ENCODE measurements around the gene CCDC120. TPM values are rescaled to one million over a fixed set of nuclear protein-coding genes. Genes with fewer than 3 reads are reported as not detected.

CCDC120 gene
- total RNA-seq, 1 experiment from 2014 or later = 14.5 TPM

- Histone ChIP-seq H3K9me3 (ENCODE audit: control insufficient read depth, low read depth, low read length) (no peaks in the 10 kb centered on the region), H3K79me2 (ENCODE audit: insufficient read depth, low read length) (no peaks in the 10 kb centered on the region), H3K23ac (ENCODE audit: insufficient read length, low read depth, low read length) (no peak overlapping the region), H3K27ac (ENCODE audit: insufficient read length, low read depth, low read length) (no peak overlapping the region), H2BK12ac (ENCODE audit: insufficient read length, low read depth, low read length) (no peak overlapping the region), H3K4ac (ENCODE audit: low read depth, low read length) (no peak overlapping the region), H2BK15ac (ENCODE audit: low read depth, low read length) (no peak overlapping the region), H3K18ac (ENCODE audit: insufficient read length, low read depth, low read length) (no peak overlapping the region), H3K23me2 (ENCODE audit: insufficient read length, low read depth, low read length, poor library complexity, severe bottlenecking) (no peaks in the 10 kb centered on the region), H2BK20ac (ENCODE audit: low read depth, low read length, poor library complexity, severe bottlenecking) (no peak overlapping the region), H3K4me2 (ENCODE audit: insufficient read depth, insufficient read length, low read length) (no peak overlapping the region), H3K9ac (ENCODE audit: extremely low read depth, insufficient read length, low read length) (no peak overlapping the region), H3K14ac (ENCODE audit: insufficient read depth, low read length) (no peak overlapping the region), H2AK5ac (ENCODE audit: insufficient read length, low read length) (no peak overlapping the region), H4K8ac (replicated peaks; ENCODE audit: insufficient read length, low read depth, low read length) (no peak overlapping the region), H3T11ph (ENCODE audit: low read length) (no peak overlapping the region), H3K56ac (ENCODE audit: insufficient read length, low read depth, low read length) (no peak overlapping the region), H4K91ac (ENCODE audit: insufficient read length, low read depth, low read length) (no peak overlapping the region), H4K20me1 (ENCODE audit: control insufficient read depth, insufficient read depth, insufficient read length) (no peaks in the 10 kb centered on the region), H3K27me3 (ENCODE audit: insufficient read depth, low read length) (no peaks in the 10 kb centered on the region), H3K4me1 (ENCODE audit: insufficient read depth, low read length) (no peaks in the 10 kb centered on the region), H2AFZ (ENCODE audit: low read length) (no peak overlapping the region), H2BK5ac (ENCODE audit: insufficient read length, low read length) (no peak overlapping the region), H3K79me1 (ENCODE audit: insufficient read depth, low read depth, low read length, poor library complexity, severe bottlenecking) (no peaks in the 10 kb centered on the region), H4K5ac (ENCODE audit: insufficient read length, low read depth, low read length) (no peak overlapping the region), H2BK120ac (ENCODE audit: low read depth, low read length, poor library complexity, severe bottlenecking) (no peak overlapping the region)
- no peak for DNase-seq
- WGBS (ENCODE audit: extremely low coverage, insufficient read length, low lambda C conversion rate) = no CpG with 5 or more reads among the region's 3 CpGs
- Mint-ChIP-seq H3K27me3 (ENCODE audit: low read depth) (no peaks in the 10 kb centered on the region; the same call in 1 of the 2 replicates), H3K27ac (no peak overlapping the region), H3K4me1 (peaks cover 3 to 4% of the 10 kb centered on the region in 2 experiments; a peak in 2 of 4 replicates), H3K4me3 (no peak overlapping the region), H3K9me3 (peaks cover 56 to 66% of the 10 kb centered on the region in 2 experiments), H3K36me3 (ENCODE audit: insufficient read depth in 1 of 3, low read depth in 3 of 3) (peaks cover 4 to 10% (median 4%) of the 10 kb centered on the region in 3 experiments; a peak in 6 of 7 replicates)
- no peak for TF ChIP-seq CTCF (conservative IDR thresholded peaks at IDR 0.05)
These were observed 44.8 kb downstream of the CCDC120 start for GRCh38 chrX:49103637-49104036.

Data from H9 (cell line).